ENCODE results near the gene CACNA1G. TPM values are rescaled to one million over a fixed set of nuclear protein-coding genes. Genes with fewer than 3 reads are reported as not detected.
A peak's percentile ranks its signal among the peaks of the same experiment; 100 is the strongest.

The CACNA1G gene
- total RNA-seq, 1 donor from 2014 or later, result 4.9 TPM

GRCh38 chr17:50565402-50566350 is 5.2 kb downstream of the CACNA1G start:
- DNase-seq (ENCODE audit: extremely low spot score in 2 of 2), result no peak
- intact Hi-C loops (cut with DNase I), result no loop called here
- Histone ChIP-seq H3K27ac (peak overlapping the region; percentile 92), H3K4me3 (peak overlapping the region in 1 of 2 donors; percentile 38), H3K9me3 (no peaks in the 10 kb centered on the region), H3K4me1 (peaks cover 51% of the 10 kb centered on the region), H3K36me3 (no peaks in the 10 kb centered on the region), H3K27me3 (no peaks in the 10 kb centered on the region)
- TF ChIP-seq, protein P1, sequence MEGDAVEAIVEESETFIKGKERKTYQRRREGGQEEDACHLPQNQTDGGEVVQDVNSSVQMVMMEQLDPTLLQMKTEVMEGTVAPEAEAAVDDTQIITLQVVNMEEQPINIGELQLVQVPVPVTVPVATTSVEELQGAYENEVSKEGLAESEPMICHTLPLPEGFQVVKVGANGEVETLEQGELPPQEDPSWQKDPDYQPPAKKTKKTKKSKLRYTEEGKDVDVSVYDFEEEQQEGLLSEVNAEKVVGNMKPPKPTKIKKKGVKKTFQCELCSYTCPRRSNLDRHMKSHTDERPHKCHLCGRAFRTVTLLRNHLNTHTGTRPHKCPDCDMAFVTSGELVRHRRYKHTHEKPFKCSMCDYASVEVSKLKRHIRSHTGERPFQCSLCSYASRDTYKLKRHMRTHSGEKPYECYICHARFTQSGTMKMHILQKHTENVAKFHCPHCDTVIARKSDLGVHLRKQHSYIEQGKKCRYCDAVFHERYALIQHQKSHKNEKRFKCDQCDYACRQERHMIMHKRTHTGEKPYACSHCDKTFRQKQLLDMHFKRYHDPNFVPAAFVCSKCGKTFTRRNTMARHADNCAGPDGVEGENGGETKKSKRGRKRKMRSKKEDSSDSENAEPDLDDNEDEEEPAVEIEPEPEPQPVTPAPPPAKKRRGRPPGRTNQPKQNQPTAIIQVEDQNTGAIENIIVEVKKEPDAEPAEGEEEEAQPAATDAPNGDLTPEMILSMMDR (IDR thresholded peaks at IDR 0.05), result no peak
- TF ChIP-seq POLR2AphosphoS5 (IDR thresholded peaks at IDR 0.05; ENCODE audit: insufficient read depth in 1 of 2, low read depth in 1 of 2), result no peak
- TF ChIP-seq POLR2A (IDR thresholded peaks at IDR 0.05), result no peak

DNA sequence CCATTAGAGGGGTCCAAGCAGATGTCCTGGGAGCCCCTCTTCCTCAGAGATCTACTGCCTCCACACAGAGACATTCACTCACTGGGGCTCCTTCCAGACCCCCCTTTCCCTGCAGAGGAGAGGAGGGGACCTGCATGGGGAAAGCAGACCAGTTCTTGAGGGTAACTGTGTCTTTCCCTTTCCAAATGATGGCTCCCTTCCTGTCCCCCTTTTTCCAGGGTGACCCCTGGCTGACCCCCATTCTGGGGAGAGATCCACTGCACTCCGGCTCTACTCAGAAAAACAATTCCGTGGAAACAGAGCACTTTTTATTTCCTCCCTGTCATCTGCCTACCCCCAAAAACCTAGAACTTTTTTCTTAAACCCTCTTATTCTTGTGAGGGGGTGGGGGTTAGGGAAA is 6.4 kb downstream of the CACNA1G start:
- Histone ChIP-seq H3K4me1 (peaks cover 39% of the 10 kb centered on the region), H3K36me3 (no peaks in the 10 kb centered on the region), H3K27me3 (no peaks in the 10 kb centered on the region), H3K4me3 (no peak overlapping the region), H3K27ac (no peak overlapping the region), H3K9me3 (no peaks in the 10 kb centered on the region)
- DNase-seq (ENCODE audit: extremely low spot score in 2 of 2), result no peak
- no peak for TF ChIP-seq POLR2A (IDR thresholded peaks at IDR 0.05)
- TF ChIP-seq, protein P1 (IDR thresholded peaks at IDR 0.05), result no peak
- intact Hi-C loops (cut with DNase I), result no loop called here

DNA sequence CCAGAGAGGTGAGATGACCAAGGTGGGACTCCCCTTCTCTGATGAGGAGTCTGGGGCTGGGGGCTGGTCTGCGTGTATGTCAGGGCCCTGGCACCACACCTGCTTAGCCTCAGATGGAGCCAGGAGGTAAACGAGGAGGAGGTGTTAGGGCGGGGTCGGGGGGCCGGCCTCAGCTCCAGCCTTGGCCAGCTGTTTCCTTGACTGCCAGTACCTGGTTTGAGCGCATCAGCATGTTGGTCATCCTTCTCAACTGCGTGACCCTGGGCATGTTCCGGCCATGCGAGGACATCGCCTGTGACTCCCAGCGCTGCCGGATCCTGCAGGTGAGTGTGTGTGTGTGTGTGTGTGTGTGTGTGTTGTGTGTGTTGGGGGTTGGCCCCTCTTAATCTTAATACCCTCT is 8.1 kb downstream of the CACNA1G start:
- intact Hi-C loops (cut with DNase I), result no loop called here
- TF ChIP-seq, protein P1 (IDR thresholded peaks at IDR 0.05), result no peak
- TF ChIP-seq POLR2AphosphoS5 (IDR thresholded peaks at IDR 0.05; ENCODE audit: insufficient read depth in 1 of 2, low read depth in 1 of 2), result no peak
- TF ChIP-seq POLR2A (IDR thresholded peaks at IDR 0.05), result no peak
- no peaks in the 10 kb centered on the region for H3K27me3 ChIP-seq
- H3K4me3 ChIP-seq, result no peak overlapping the region
- H3K36me3 ChIP-seq, result no peaks in the 10 kb centered on the region
- H3K4me1 ChIP-seq, result peaks cover 23% of the 10 kb centered on the region
- H3K27ac ChIP-seq, result no peak overlapping the region
- H3K9me3 ChIP-seq, result no peaks in the 10 kb centered on the region
- DNase-seq (ENCODE audit: extremely low spot score in 2 of 2), result no peak

- H3K27ac ChIP-seq, result no peak overlapping the region
- no peaks in the 10 kb centered on the region for H3K36me3 ChIP-seq
- TF ChIP-seq POLR2AphosphoS5 (IDR thresholded peaks at IDR 0.05; ENCODE audit: insufficient read depth in 1 of 2, low read depth in 1 of 2) (no peak), POLR2A (IDR thresholded peaks at IDR 0.05) (no peak)
- TF ChIP-seq, protein P1 (IDR thresholded peaks at IDR 0.05), result no peak
- no peak overlapping the region for H3K4me3 ChIP-seq
- DNase-seq (ENCODE audit: extremely low spot score in 2 of 2), result no peak
- peaks cover 18% of the 10 kb centered on the region for H3K4me1 ChIP-seq
- intact Hi-C loops (cut with DNase I), result no loop called here
- no peaks in the 10 kb centered on the region for H3K27me3 ChIP-seq
- H3K9me3 ChIP-seq, result no peaks in the 10 kb centered on the region
Observed at GRCh38 chr17:50569592-50569991, 9.1 kb downstream of the CACNA1G start.

GRCh38 chr17:50570032-50570431 is 9.5 kb downstream of the CACNA1G start:
- TF ChIP-seq, protein P1 (IDR thresholded peaks at IDR 0.05), result no peak
- TF ChIP-seq POLR2A (IDR thresholded peaks at IDR 0.05), result no peak
- no peak for TF ChIP-seq POLR2AphosphoS5 (IDR thresholded peaks at IDR 0.05; ENCODE audit: insufficient read depth in 1 of 2, low read depth in 1 of 2)
- H3K9me3 ChIP-seq, result no peaks in the 10 kb centered on the region
- peaks cover 13% of the 10 kb centered on the region for H3K4me1 ChIP-seq
- no peaks in the 10 kb centered on the region for H3K36me3 ChIP-seq
- intact Hi-C loops (cut with DNase I), result no loop called here
- H3K4me3 ChIP-seq, result no peak overlapping the region
- no peak for DNase-seq (ENCODE audit: extremely low spot score in 2 of 2)
- no peak overlapping the region for H3K27ac ChIP-seq
- H3K27me3 ChIP-seq, result no peaks in the 10 kb centered on the region

Data from vagina (tissue), 2 donors.